K562 (cell line): ENCODE results near the gene PXDC1. TPM values are rescaled to one million over a fixed set of nuclear protein-coding genes. Genes with fewer than 3 reads are reported as not detected.

Experiments
- ATAC-seq: fragments of 200-7000 bp; cut with Tn5 transposase; 3 replicates; pipeline ENCODE4 v1.9.1; 2020; ENCODE audit warnings: moderate library complexity
- BruUV-seq: library from RNA; stranded (reverse); fragments of 400-500 nt; replicated peaks from 2 replicates; lab custom pipeline; 2021; lab: Mats Ljungman, UMichigan
- CTCF ChIA-PET: fragments of 300-600 bp; formaldehyde crosslinking; extraction: SDS; loops from one replicate; lab custom pipeline; 2021; ENCODE audit warnings: low intra/inter-chr PET ratio; lab: Yijun Ruan, JAX
- POLR2A ChIA-PET: fragments of 300-600, 350-650 bp; sonication (Branson Sonifier 250); formaldehyde crosslinking; extraction: SDS; loops from one replicate; lab custom pipeline; 2021; ENCODE audit warnings: antibody characterized with exemption, inconsistent platforms; lab: Yijun Ruan, JAX
- DNase-seq, 4 experiments: peaks; one replicate each; pipeline versions ENCODE4 v3.0.0 to v3.0.0-alpha.2; 2011 to 2018; ENCODE audit warnings: low spot score in 3 of 4, mixed read lengths in 3 of 4; ENCODE audit errors: extremely low read depth in 1 of 4
- FAIRE-seq: peaks from 2 replicates; lab custom pipeline; 2011; peaks lifted over from hg19 to GRCh38; lab: Jason Lieb, UNC
- H2AFZ ChIP-seq: 2 replicates; pipeline ENCODE4 v1.6.0; 2011; ENCODE audit warnings: low read depth, low read length, control low read depth, inconsistent platforms
- H3K27ac ChIP-seq: fragments of 200-600 bp; 3 replicates; pipeline ENCODE4 v1.8.0; 2011; ENCODE audit warnings: low read depth, mild to moderate bottlenecking, control low read depth, inconsistent platforms, low read length, moderate library complexity, mixed read lengths; ENCODE audit errors: extremely low read depth
- H3K27me3 ChIP-seq, 2 experiments: fragments of 300-600 bp in 1 of 2; 2 replicates in 1 of 2; 3 replicates in 1 of 2; pipeline versions ENCODE4 v1.6.0 to v1.8.0; 2011; ENCODE audit warnings: inconsistent platforms in 2 of 2, low read length in 2 of 2, mild to moderate bottlenecking in 1 of 2, mixed read lengths in 1 of 2, moderate library complexity in 1 of 2; ENCODE audit not compliant: control insufficient read depth in 2 of 2, insufficient read depth in 2 of 2
- H3K36me3 ChIP-seq: fragments of 300-600 bp; 3 replicates; pipeline ENCODE4 v1.8.0; 2011; ENCODE audit warnings: mild to moderate bottlenecking, low read length, inconsistent platforms; ENCODE audit not compliant: control insufficient read depth, insufficient read depth
- H3K4me1 ChIP-seq, 2 experiments: fragments of 200-600 bp in 1 of 2; replicated peaks in 1 of 2; 2 replicates in 1 of 2; 3 replicates in 1 of 2; pipeline versions ENCODE4 v1.5.1 to v1.8.0; 2011; ENCODE audit warnings: inconsistent platforms in 2 of 2, low read length in 2 of 2, mild to moderate bottlenecking in 1 of 2, mixed read lengths in 1 of 2, moderate library complexity in 1 of 2; ENCODE audit not compliant: control insufficient read depth in 2 of 2, insufficient read depth in 2 of 2
- H3K4me2 ChIP-seq: 2 replicates; pipeline ENCODE4 v1.6.1; 2011; ENCODE audit warnings: low read length, control low read depth, inconsistent platforms, mixed read lengths; ENCODE audit not compliant: insufficient read depth
- H3K4me3 ChIP-seq: fragments of 200-600 bp; sonication (generic), shearing (Covaris generic); 2 replicates; pipeline ENCODE4 v1.5.1; 2016; ENCODE audit warnings: control low read depth, inconsistent platforms
- H3K79me2 ChIP-seq: fragments of 200-600 bp; 3 replicates; pipeline ENCODE4 v1.8.0; 2011; ENCODE audit warnings: low read length, inconsistent platforms; ENCODE audit not compliant: control insufficient read depth, insufficient read depth
- H3K9ac ChIP-seq, 2 experiments: 2 replicates each; pipeline versions ENCODE4 v1.6.0 to v1.6.1; 2011; ENCODE audit warnings: low read depth in 2 of 2, low read length in 2 of 2, control low read depth in 1 of 2, inconsistent platforms in 1 of 2, mild to moderate bottlenecking in 1 of 2, mixed read lengths in 1 of 2; ENCODE audit not compliant: insufficient read depth in 1 of 2
- H3K9me1 ChIP-seq: one replicate; pipeline ENCODE4 v1.6.0; 2011; ENCODE audit warnings: inconsistent platforms, mild to moderate bottlenecking, low read length, moderate library complexity; ENCODE audit not compliant: control insufficient read depth, insufficient read depth
- H3K9me3 ChIP-seq: replicated peaks from 2 replicates; pipeline ENCODE4 v1.5.1; 2011; ENCODE audit warnings: low read depth, low read length, inconsistent platforms; ENCODE audit not compliant: control insufficient read depth, insufficient read depth
- H4K20me1 ChIP-seq: replicated peaks from 2 replicates; pipeline ENCODE4 v1.6.1; 2011; ENCODE audit warnings: low read length, inconsistent platforms, mixed read lengths; ENCODE audit not compliant: control insufficient read depth, insufficient read depth
- JUN ChIP-seq, 2 experiments: sonication (generic) in 1 of 2; formaldehyde crosslinking in 1 of 2; IDR thresholded peaks; 2 replicates each; pipeline versions ENCODE4 v1.6.1 to v1.8.0; 2012 to 2022; ENCODE audit warnings: borderline replicate concordance in 2 of 2, mild to moderate bottlenecking in 2 of 2, improper control_type of control experiment in 1 of 2, low read depth in 1 of 2, low read length in 1 of 2, missing genetic modification reagents in 1 of 2
- USF1 ChIP-seq: sonication (generic); formaldehyde crosslinking; IDR thresholded peaks from 2 replicates; pipeline ENCODE4 v1.9.0; 2022; ENCODE audit warnings: mild to moderate bottlenecking, missing genetic modification reagents
- WHSC1 ChIP-seq: IDR thresholded peaks from one replicate; pipeline ENCODE4 v1.6.1; 2012; ENCODE audit warnings: low read length, control low read depth, inconsistent platforms
- WGBS: fragments of 100-300 bp; shearing (Covaris generic); methylation state at CpG from one replicate; pipeline ENCODE4 v1.1.6; 2016; ENCODE audit warnings: low coverage, mixed read lengths; ENCODE audit not compliant: insufficient coverage; ENCODE audit errors: missing lambda C conversion rate; 5-methylcytosine and 5-hydroxymethylcytosine counted together
- in situ Hi-C: fragments of 300-500 bp; cut with MboI; formaldehyde crosslinking; loops from 4 replicates; pipeline ENCODE4 v1.15.0; 2018; ENCODE audit warnings: inconsistent platforms, mixed read lengths
- intact Hi-C: fragments of 100-400 bp; cut with micrococcal nuclease; formaldehyde crosslinking; loops from 2 replicates; pipeline ENCODE4 v1.14.2; 2022
- polyA plus RNA-seq, 8 experiments: library from polyadenylated mRNA; depleted of rRNA in 4 of 8; stranded (reverse) in 5 of 8; unstranded in 3 of 8; fragments of >200 nt; fragmentation: Nextera tagmentation in 2 of 8; fragmentation: Illumina TruSeq in 1 of 8; extraction: Ambion mirVana in 2 of 8; extraction: Trizol in 1 of 8; gene quantifications; 2 replicates each; pipeline versions ENCODE4 v1.2.1 to v1.2.3, GENCODE V29; 2011 to 2014; ENCODE audit warnings: inconsistent platforms in 1 of 8, missing spikeins in 1 of 8
- total RNA-seq, 7 experiments: library from RNA; depleted of rRNA in 6 of 7; stranded (reverse); fragments of >200 nt in 6 of 7; fragmentation: Illumina TruSeq in 2 of 7; extraction: Trizol in 2 of 7; gene quantifications; 2 replicates each; pipeline versions ENCODE4 v1.2.1 to v1.2.3, GENCODE V29; 2011 to 2021; ENCODE audit warnings: low replicate concordance in 1 of 7

Gene PXDC1
- total and polyA plus RNA-seq, 9 of the 15 experiments (the other 6 are each of a cell fraction or from before 2014, with no cell fraction given): 0.09 to 0.33 (median 0.16) TPM; not detected in 5

- 5% methylated on average over 12 of the region's 12 CpGs for WGBS
- no peak overlapping the region for H2AFZ ChIP-seq
- H3K9me1 ChIP-seq: no peaks in the 10 kb centered on the region
- BruUV-seq: no TSS peak
- no peak overlapping the region for H3K4me2 ChIP-seq
- no peaks in the 10 kb centered on the region for H3K79me2 ChIP-seq
- peak overlapping the region in 1 of 2 experiments; percentile 34; a peak in 1 of 4 replicates for H3K9ac ChIP-seq
- TF ChIP-seq WHSC1 (no peak), JUN (IDR thresholded peaks at IDR 0.05; ENCODE audit: borderline replicate concordance, low read depth, low read length) (no peak), JUN (CRISPR knock-in tag; IDR thresholded peaks at IDR 0.05; ENCODE audit: borderline replicate concordance) (no peak), USF1 (0 out of 2 replicates have a peak, but pooled peaks have one; percentile 16)
- intact Hi-C loops: no loop called here
- CTCF ChIA-PET: no interaction called here
- H4K20me1 ChIP-seq: no peaks in the 10 kb centered on the region; the same call in 1 of the 2 replicates
- H3K4me3 ChIP-seq: no peak overlapping the region
- no peak overlapping the region for H3K27ac ChIP-seq
- H3K36me3 ChIP-seq: no peaks in the 10 kb centered on the region
- peaks cover 33 to 61% of the 10 kb centered on the region in 2 experiments for H3K27me3 ChIP-seq
- ATAC-seq (no peak; the same call in 2 of the 3 replicates), FAIRE-seq (no peak), DNase-seq (no peak)
- in situ Hi-C loops: no loop called here
- POLR2A ChIA-PET: interaction anchor here (1.7 kb wide), 1 partner anchor 13 kb away, joined by 7 read pairs; no protein-coding TSS in a partner anchor
- H3K9me3 ChIP-seq: no peaks in the 10 kb centered on the region
- no peaks in the 10 kb centered on the region for H3K4me1 ChIP-seq
Observed at GRCh38 chr6:3788408-3789017, 37.0 kb upstream of the PXDC1 start.
